Stimulated activated CD8-positive, alpha-beta memory T cell treated with anti-CD3 and anti-CD28 coated beads, Interleukin-15, amount 100 ng/mL, for 48 hours (primary cell): ENCODE measurements around the gene TRAF4.
A peak's percentile ranks its signal among the peaks of the same experiment; 100 is the strongest.

Experiments used
- DNase-seq, 2 donors: peaks; one replicate each; pipeline ENCODE4 v3.0.0-alpha.2; 2020; ENCODE audit warnings: low read depth in 2 of 2

TRAF4 gene

GRCh38 chr17:28743243-28744103, at the start of gene TRAF4:
Gene TRAF4, plus strand, starts transcription at chr17:28744011. Its CDS starts 102 bp downstream, at chr17:28744113.
- peak; percentile 76 to 77 for DNase-seq

- DNase-seq, result no peak
These were observed 45.4 kb upstream of the TRAF4 start for GRCh38 chr17:28698253-28698941.

GRCh38 chr17:28700278-28700677, 43.5 kb upstream of the TRAF4 start:
- no peak for DNase-seq

GRCh38 chr17:28700830-28701492, 42.9 kb upstream of the TRAF4 start:
- no peak for DNase-seq

GRCh38 chr17:28702026-28702751, 41.6 kb upstream of the TRAF4 start:
- DNase-seq, result no peak

- DNase-seq, result no peak
These were observed 41.1 kb upstream of the TRAF4 start for GRCh38 chr17:28702752-28703150.

- no peak for DNase-seq
These were observed 40.1 kb upstream of the TRAF4 start for GRCh38 chr17:28703552-28704218.

- DNase-seq, result no peak
These were observed 39.5 kb upstream of the TRAF4 start for GRCh38 chr17:28704219-28704858.

GRCh38 chr17:28705074-28705659, 38.6 kb upstream of the TRAF4 start:
- no peak for DNase-seq

- DNase-seq, result no peak
These were observed 38.0 kb upstream of the TRAF4 start for GRCh38 chr17:28705728-28706334.

GRCh38 chr17:28706471-28707338, 37.1 kb upstream of the TRAF4 start:
- DNase-seq, result no peak

- no peak for DNase-seq
These were observed 36.5 kb upstream of the TRAF4 start for GRCh38 chr17:28707339-28707720.

GRCh38 chr17:28710861-28711722, 32.7 kb upstream of the TRAF4 start:
- DNase-seq, result peak; percentile 82 to 90

- no peak for DNase-seq
These were observed 32.1 kb upstream of the TRAF4 start, which contains the start of gene PROCA1 for GRCh38 chr17:28711723-28712031. Gene PROCA1, minus strand, starts transcription at chr17:28711888. Its CDS starts 228 bp downstream, at chr17:28711660.

GRCh38 chr17:28712032-28712704, 31.6 kb upstream of the TRAF4 start:
- DNase-seq, result peak; percentile 64

- no peak for DNase-seq
These were observed 31.0 kb upstream of the TRAF4 start for GRCh38 chr17:28712705-28713415.

- DNase-seq, result no peak
These were observed 29.5 kb upstream of the TRAF4 start for GRCh38 chr17:28714281-28714680.
